ENCODE measurements around the gene FAM219A. TPM values are rescaled to one million over a fixed set of nuclear protein-coding genes. Genes with fewer than 3 reads are reported as not detected.

Gene FAM219A
- total and polyA plus RNA-seq, 2 donors (not counting 1 experiment from before 2014, with no cell fraction given): 5.3 to 7.3 TPM

- no peaks in the 10 kb centered on the region for H3K36me3 ChIP-seq (ENCODE audit: control insufficient read depth, insufficient read depth, low read length)
- no peak overlapping the region for H3K9ac ChIP-seq (ENCODE audit: insufficient read depth, low read length)
- H3K4me1 ChIP-seq (ENCODE audit: control insufficient read depth, extremely low read depth, insufficient read depth, low read length): no peaks in the 10 kb centered on the region
- H3K27ac ChIP-seq (ENCODE audit: insufficient read depth, low read length): no peak overlapping the region
- H3K4me2 ChIP-seq (ENCODE audit: extremely low read depth, insufficient read depth, low read length): no peak overlapping the region
- H3K4me3 ChIP-seq (replicated peaks in 1 of 4; ENCODE audit: control extremely low read depth in 1 of 4, insufficient read depth in 1 of 4, low read depth in 3 of 4, low read length in 4 of 4): no peak overlapping the region
- no peaks in the 10 kb centered on the region for H3K79me2 ChIP-seq (ENCODE audit: control insufficient read depth, insufficient read depth, low read length)
- H3K27me3 ChIP-seq (ENCODE audit: control insufficient read depth, insufficient read depth, low read length): peaks cover 21% of the 10 kb centered on the region
- H3K9me3 ChIP-seq (ENCODE audit: control insufficient read depth, insufficient read depth, low read depth, low read length): no peaks in the 10 kb centered on the region
- no peaks in the 10 kb centered on the region for H4K20me1 ChIP-seq (ENCODE audit: control insufficient read depth, extremely low read depth, insufficient read depth, low read length)
- H2AFZ ChIP-seq (ENCODE audit: low read length): no peak overlapping the region
- DNase-seq (ENCODE audit: low read depth in 2 of 2): no peak
- TF ChIP-seq EZH2 (IDR thresholded peaks at IDR 0.05; ENCODE audit: low read length, missing control alignments) (peak; percentile 49), CTCF (conservative IDR thresholded peaks at IDR 0.05 in 1 of 2, IDR thresholded peaks at IDR 0.05 in 1 of 2; ENCODE audit: low read depth in 1 of 2, low read length in 2 of 2) (no peak)
Measured at GRCh38 chr9:34502891-34503290, 44.5 kb upstream of the FAM219A start.

GRCh38 chr9:34502471-34502870, 44.1 kb upstream of the FAM219A start:
- TF ChIP-seq CTCF (conservative IDR thresholded peaks at IDR 0.05 in 1 of 2, IDR thresholded peaks at IDR 0.05 in 1 of 2; ENCODE audit: low read depth in 1 of 2, low read length in 2 of 2) (no peak), EZH2 (IDR thresholded peaks at IDR 0.05; ENCODE audit: low read length, missing control alignments) (no peak)
- Histone ChIP-seq H3K36me3 (ENCODE audit: control insufficient read depth, insufficient read depth, low read length) (no peaks in the 10 kb centered on the region), H3K27ac (ENCODE audit: insufficient read depth, low read length) (no peak overlapping the region), H3K79me2 (ENCODE audit: control insufficient read depth, insufficient read depth, low read length) (no peaks in the 10 kb centered on the region), H3K27me3 (ENCODE audit: control insufficient read depth, insufficient read depth, low read length) (peaks cover 20% of the 10 kb centered on the region), H3K9ac (ENCODE audit: insufficient read depth, low read length) (no peak overlapping the region), H3K4me1 (ENCODE audit: control insufficient read depth, extremely low read depth, insufficient read depth, low read length) (no peaks in the 10 kb centered on the region), H2AFZ (ENCODE audit: low read length) (no peak overlapping the region), H3K4me3 (replicated peaks in 1 of 4; ENCODE audit: control extremely low read depth in 1 of 4, insufficient read depth in 1 of 4, low read depth in 3 of 4, low read length in 4 of 4) (no peak overlapping the region), H3K9me3 (ENCODE audit: control insufficient read depth, insufficient read depth, low read depth, low read length) (no peaks in the 10 kb centered on the region), H3K4me2 (ENCODE audit: extremely low read depth, insufficient read depth, low read length) (no peak overlapping the region), H4K20me1 (ENCODE audit: control insufficient read depth, extremely low read depth, insufficient read depth, low read length) (no peaks in the 10 kb centered on the region)
- no peak for DNase-seq (ENCODE audit: low read depth in 2 of 2)

GRCh38 chr9:34501889-34502425, 43.6 kb upstream of the FAM219A start:
- Histone ChIP-seq H3K27me3 (ENCODE audit: control insufficient read depth, insufficient read depth, low read length) (peaks cover 18% of the 10 kb centered on the region), H3K4me3 (replicated peaks in 1 of 4; ENCODE audit: control extremely low read depth in 1 of 4, insufficient read depth in 1 of 4, low read depth in 3 of 4, low read length in 4 of 4) (no peak overlapping the region), H3K4me1 (ENCODE audit: control insufficient read depth, extremely low read depth, insufficient read depth, low read length) (no peaks in the 10 kb centered on the region), H2AFZ (ENCODE audit: low read length) (no peak overlapping the region), H3K4me2 (ENCODE audit: extremely low read depth, insufficient read depth, low read length) (no peak overlapping the region), H3K27ac (ENCODE audit: insufficient read depth, low read length) (no peak overlapping the region), H3K36me3 (ENCODE audit: control insufficient read depth, insufficient read depth, low read length) (no peaks in the 10 kb centered on the region), H3K9me3 (ENCODE audit: control insufficient read depth, insufficient read depth, low read depth, low read length) (no peaks in the 10 kb centered on the region), H3K79me2 (ENCODE audit: control insufficient read depth, insufficient read depth, low read length) (no peaks in the 10 kb centered on the region), H3K9ac (ENCODE audit: insufficient read depth, low read length) (no peak overlapping the region), H4K20me1 (ENCODE audit: control insufficient read depth, extremely low read depth, insufficient read depth, low read length) (no peaks in the 10 kb centered on the region)
- DNase-seq (ENCODE audit: low read depth in 2 of 2): peak; percentile 64 to 89
- TF ChIP-seq CTCF (conservative IDR thresholded peaks at IDR 0.05 in 1 of 2, IDR thresholded peaks at IDR 0.05 in 1 of 2; ENCODE audit: low read depth in 1 of 2, low read length in 2 of 2) (peak in 1 of 2 donors; percentile 40), EZH2 (IDR thresholded peaks at IDR 0.05; ENCODE audit: low read length, missing control alignments) (no peak)

All from fibroblast of lung (primary cell).